Fibroblast of peridontal ligament (primary cell): Measurements from ENCODE around the gene LRP10.
"Not testable (repeated sequence)": the region's sequence is repeated elsewhere in the genome, so short reads cannot be mapped to it uniquely, and the experiment has no call there.

ENCODE experiments used
- DNase-seq: peaks from one replicate; pipeline ENCODE4 v3.0.0-alpha.2; 2010; ENCODE audit errors: extremely low read depth

Gene LRP10

GRCh38 chr14:22843123-22843925 is 28.2 kb upstream of the LRP10 start:
- DNase-seq: no peak

DNA sequence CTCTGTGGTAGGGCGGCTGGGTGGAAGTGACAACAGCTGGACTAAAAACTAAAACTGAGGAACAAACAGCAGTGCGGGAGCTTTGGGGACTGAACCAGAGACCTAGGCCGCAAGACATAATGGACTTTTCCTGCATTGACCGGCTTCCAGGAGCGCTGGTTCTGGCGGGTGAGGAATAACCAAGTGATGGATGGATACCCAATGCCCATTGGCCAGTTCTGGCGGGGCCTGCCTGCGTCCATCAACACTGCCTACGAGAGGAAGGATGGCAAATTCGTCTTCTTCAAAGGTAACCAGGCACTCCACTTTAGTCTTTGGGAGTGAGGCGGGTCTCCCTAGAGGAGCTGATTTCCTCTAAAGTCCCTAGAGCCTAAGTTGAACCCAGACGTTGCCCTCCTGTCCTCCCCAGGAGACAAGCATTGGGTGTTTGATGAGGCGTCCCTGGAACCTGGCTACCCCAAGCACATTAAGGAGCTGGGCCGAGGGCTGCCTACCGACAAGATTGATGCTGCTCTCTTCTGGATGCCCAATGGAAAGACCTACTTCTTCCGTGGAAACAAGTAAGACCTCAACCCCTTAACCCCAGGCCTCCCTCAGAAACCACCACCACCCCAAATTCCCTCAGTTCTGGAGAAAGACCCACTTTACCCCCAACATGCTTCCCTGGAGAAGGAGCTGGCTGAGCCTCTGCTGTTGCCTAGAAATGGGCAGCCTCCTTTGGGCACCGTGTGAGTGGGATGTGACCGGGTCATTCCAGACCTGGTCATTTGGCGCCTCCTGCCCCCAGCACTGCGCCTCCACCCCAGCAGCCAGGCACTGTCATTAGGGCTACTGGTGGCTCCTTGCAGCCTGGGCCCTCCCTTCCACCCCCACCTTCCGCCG is 27.1 kb upstream of the LRP10 start:
- no peak for DNase-seq

DNA sequence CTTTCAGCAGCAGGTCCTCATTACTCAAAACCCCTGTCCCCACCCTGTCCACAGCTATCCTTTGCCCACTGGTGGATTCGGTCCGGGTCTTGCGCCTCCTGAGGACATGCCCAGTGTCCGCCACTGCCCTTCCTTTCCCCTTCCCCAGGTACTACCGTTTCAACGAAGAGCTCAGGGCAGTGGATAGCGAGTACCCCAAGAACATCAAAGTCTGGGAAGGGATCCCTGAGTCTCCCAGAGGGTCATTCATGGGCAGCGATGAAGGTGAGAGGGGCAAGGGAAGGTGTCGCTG is 26.5 kb upstream of the LRP10 start:
- DNase-seq: no peak

DNA sequence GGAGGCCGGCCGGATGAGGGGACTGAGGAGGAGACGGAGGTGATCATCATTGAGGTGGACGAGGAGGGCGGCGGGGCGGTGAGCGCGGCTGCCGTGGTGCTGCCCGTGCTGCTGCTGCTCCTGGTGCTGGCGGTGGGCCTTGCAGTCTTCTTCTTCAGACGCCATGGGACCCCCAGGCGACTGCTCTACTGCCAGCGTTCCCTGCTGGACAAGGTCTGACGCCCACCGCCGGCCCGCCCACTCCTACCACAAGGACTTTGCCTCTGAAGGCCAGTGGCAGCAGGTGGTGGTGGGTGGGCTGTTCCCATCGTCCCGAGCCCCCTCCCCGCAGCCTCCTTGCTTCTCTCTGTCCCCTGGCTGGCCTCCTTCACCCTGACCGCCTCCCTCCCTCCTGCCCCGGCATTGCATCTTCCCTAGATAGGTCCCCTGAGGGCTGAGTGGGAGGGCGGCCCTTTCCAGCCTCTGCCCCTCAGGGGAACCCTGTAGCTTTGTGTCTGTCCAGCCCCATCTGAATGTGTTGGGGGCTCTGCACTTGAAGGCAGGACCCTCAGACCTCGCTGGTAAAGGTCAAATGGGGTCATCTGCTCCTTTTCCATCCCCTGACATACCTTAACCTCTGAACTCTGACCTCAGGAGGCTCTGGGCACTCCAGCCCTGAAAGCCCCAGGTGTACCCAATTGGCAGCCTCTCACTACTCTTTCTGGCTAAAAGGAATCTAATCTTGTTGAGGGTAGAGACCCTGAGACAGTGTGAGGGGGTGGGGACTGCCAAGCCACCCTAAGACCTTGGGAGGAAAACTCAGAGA is 25.5 kb upstream of the LRP10 start:
- no peak for DNase-seq

- no peak for DNase-seq
Observed at GRCh38 chr14:22846811-22847307, 24.7 kb upstream of the LRP10 start.

DNA sequence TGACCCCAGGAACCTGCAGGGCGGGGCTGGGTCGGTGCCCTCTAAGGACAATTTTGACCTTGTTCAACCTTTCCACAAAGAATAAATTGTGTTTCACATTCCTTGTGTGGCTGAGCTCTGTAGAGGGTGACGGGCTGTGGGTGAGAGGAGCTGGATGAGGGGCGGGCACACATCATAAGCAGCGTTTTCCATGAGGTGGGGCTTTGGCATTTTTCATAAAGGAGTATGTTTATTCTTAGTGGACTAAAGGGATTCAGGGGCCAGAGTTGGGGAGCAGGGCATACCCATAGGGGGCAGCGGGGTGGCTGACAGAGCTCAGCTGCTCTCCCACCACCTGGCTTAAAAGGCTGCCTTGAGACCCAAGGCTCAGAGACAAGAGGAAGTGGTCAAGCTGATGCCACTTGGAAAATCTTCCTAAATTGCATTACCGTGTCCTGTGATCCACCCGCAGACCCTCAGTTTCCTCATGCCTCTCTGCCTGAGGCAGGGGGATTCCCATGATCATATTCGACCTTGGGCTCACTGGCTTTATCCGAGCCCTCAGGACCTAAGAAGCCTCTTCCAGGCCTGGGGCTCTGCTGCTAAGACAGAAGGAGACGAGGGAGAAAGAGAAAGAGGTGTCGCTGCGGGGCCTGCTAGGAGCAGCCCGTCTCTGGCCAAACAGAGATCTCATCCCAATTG is 23.7 kb upstream of the LRP10 start:
- DNase-seq: peak; percentile 87

- DNase-seq: peak; percentile 99
Observed at GRCh38 chr14:22848351-22849164, 23.0 kb upstream of the LRP10 start.

DNA sequence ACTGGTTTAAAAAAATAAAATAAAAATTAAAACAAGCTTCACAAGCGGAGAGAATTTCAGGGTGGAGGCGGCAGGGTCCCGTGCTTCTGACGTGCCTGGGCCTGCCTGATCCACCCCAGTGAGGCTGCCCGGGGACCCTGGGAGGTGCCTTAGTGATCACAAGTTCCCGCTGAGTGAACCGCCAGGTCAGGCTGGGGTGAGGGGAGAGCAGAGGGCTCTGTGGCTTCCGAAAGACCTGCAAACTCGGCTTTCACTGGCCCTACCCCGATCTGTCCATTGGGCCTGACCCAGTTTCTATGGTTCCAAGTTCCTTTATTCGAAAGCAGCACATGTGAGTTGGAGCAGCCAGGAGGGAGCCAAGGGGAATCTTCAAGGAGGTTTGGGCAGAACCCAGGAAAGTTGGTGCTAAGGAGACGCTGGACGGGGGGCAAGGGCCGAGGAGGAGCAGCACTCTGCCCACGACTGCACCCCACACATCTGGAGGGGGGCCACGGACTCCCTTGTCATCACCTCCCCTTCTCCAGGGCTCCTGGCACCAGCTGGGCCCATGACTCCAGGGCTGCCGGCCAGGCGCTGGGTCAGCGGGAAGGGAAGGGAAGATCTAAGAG is 22.2 kb upstream of the LRP10 start:
- no peak for DNase-seq

DNA sequence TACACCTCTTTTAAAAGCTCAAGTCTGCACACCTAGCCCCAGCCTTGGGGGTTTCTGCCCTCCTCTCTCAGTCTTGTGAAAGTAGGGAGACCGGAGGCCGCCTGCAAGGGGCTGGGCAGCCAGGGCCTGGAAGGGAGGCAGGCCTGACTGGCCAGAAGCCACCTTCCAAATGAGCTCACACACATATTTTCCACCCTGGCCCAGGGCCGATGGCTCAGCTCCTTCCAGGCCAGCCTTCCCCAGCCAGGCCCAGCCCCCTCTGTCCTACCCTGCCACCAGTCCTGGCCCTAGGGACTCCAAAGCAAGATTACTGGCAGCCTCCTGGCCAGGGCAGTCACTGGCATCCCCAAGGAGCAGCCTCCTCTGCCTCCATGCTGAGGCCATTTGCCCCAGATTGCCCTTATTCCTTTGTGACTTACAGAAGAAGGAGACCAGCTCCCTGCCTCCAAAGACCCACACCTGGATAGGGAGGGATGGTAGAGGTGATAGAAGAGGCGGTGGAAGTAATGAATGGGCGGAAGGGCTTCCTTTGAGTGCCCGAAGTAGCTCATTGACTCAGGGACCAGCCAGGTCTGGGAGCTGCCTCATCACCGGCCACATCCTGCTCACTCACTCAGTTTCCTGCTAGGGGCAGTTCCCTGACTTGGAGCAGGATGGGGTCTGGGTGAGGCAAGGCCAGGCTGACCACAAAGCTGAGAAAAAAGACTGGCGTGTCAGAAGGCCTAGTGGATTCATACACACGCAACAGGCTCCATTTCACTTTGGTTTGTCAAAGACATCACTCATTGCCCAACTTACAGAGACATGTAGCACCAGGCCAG is 20.4 kb upstream of the LRP10 start:
- peak; percentile 98 for DNase-seq

- not testable (repeated sequence) for DNase-seq
Observed at GRCh38 chr14:22852178-22852577, 19.4 kb upstream of the LRP10 start.

DNA sequence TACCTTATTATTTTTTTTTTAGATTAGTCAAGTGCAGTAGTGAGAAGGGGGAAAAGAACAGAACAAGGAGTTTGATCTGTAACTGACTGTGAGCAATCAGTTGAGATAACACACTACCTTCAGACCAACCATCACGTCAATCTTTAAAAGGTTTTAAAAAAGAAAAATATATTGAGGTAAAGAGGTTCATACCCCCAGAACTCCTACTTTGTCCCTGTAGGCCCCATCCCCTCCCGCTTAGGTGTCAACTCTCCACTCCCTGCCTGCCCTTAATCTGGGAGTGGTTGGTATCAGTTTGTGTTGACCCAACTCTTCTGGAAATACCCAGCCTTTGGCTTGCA is 19.0 kb upstream of the LRP10 start:
- no peak for DNase-seq

- peak; percentile 90 for DNase-seq
Observed at GRCh38 chr14:22852940-22853767, 18.4 kb upstream of the LRP10 start.

- not testable (repeated sequence) for DNase-seq
Observed at GRCh38 chr14:22854296-22854695, 17.2 kb upstream of the LRP10 start.

- no peak for DNase-seq
Observed at GRCh38 chr14:22854963-22855724, 16.4 kb upstream of the LRP10 start.

- DNase-seq: no peak
Observed at GRCh38 chr14:22856428-22856827, 15.1 kb upstream of the LRP10 start.

DNA sequence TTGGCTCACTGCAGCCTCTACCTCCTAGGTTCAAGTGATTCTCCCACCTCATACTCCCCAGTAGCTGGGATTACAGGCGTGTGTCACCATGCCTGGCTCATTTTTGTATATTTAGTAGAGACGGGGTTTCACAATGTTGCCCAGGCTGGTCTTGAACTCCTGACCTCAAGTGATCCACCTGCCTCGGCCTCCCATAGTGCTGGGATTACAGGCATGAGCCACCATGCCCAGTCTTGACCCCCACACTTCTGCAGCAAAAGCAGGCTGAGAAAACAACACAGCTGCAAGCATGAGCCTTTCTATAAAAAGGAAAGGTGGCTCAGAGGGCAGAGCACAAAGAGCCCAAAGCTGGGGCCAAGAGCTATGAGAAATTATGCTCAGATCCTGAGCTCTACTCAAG is 11.2 kb upstream of the LRP10 start:
- DNase-seq: not testable (repeated sequence)

DNA sequence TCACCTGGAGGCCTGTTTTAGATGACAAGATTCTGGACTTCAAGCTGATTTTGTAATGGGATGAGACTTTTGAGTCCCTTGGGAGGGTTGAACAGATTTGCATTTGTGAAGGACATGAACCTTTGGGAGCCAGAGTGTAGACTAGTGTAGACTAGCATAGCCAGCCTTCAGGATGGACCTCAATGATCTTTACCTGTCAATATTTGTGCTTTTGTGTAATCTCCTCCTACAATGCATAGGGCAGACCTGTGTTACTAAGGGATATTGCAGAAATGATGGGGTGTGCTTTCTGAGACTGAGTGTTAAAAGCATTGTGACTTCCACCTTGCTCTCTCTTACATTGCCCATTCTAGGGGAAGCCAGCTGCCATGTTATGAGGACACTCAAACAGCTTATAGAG is 9.9 kb upstream of the LRP10 start:
- no peak for DNase-seq

DNA sequence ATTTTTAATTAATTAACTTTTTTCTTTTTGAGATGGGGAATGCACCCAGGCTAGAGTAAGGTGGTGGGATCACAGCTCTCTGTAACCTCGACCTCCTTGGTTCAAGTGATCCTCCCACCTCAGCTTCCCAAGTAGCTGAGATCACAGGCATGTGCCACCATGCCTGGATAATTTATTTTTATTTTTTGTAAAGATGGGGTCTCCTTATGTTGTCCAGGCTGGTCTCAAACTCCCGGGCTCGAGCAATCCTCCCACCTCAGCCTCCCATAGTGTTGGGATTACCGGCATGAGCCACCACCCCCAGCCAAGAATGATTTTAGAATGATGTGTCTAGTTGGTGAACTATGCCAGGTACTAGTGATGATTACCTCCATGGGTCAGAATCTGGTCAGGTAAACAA is 6.6 kb upstream of the LRP10 start:
- DNase-seq: no peak
